ENCODE data around the gene PLK3. TPM values are rescaled to one million over a fixed set of nuclear protein-coding genes. Genes with fewer than 3 reads are reported as not detected.
"Not testable (repeated sequence)": the region's sequence is repeated elsewhere in the genome, so short reads cannot be mapped to it uniquely, and the experiment has no call there.

Gene PLK3
- total RNA-seq, 4 donors from 2014 or later: 7.4 to 18.4 (median 13.6) TPM

DNA sequence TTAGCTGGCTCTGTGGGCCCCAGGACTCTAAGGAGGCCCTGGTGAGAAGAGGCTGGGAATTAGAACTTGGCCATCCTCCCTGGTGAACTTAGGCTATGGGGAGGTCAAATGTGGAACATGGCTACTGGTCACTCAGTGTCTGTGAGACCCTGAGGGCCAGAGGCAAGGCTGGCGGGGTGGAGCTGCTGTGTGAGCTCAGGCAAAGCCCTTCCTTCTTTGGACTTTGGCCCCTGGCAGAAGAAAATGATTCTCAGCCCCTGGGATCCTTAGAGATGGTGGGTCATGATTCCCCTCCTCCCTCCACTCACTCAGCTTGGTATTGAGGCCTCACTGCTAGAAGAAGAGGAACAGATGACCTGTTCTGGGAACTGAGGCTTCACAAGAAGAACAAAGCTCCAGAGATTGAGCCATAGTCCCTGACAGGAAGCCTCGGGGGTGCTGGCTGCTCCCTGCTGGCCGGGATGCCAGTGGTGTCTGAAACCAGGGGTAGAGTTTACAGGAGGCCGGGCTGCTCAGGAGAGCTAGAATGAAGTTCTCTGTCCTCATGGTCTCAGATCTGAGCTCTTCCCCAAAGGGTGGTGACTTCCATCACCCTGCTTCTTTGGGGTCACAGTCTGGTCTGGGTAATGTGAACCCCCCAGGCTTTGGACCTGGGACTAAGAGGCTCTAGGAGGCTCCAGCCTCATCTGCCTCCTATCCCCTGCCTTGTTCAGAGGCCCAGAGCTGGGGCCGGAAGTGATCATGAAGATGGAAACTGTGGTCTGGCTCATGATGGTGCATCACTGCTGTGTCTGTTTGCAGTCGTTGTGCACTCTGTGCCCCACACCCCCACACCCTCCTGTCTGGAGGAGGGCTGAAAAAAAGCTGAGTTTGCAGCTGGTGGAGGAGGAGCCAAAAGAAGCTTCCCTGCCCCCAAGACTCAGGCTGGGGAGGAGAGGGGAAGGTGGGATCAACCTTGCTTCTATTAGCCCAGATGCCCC is 9.1 kb downstream of the PLK3 start:
- Histone ChIP-seq H3K27me3 (no peaks in the 10 kb centered on the region), H3K4me1 (peaks cover 49 to 79% of the 10 kb centered on the region in 2 donors), H3K9me3 (no peaks in the 10 kb centered on the region), H3K36me3 (peaks cover 10 to 18% of the 10 kb centered on the region in 2 donors), H3K4me3 (replicated peaks in 1 of 3) (peak overlapping the region in 1 of 3 donors; percentile 16), H3K27ac (peak overlapping the region; percentile 97 to 100 (median 99))
- intact Hi-C loops (cut with DNase I): no loop called here
- DNase-seq: peak; percentile 36 to 37
- TF ChIP-seq, protein P1, sequence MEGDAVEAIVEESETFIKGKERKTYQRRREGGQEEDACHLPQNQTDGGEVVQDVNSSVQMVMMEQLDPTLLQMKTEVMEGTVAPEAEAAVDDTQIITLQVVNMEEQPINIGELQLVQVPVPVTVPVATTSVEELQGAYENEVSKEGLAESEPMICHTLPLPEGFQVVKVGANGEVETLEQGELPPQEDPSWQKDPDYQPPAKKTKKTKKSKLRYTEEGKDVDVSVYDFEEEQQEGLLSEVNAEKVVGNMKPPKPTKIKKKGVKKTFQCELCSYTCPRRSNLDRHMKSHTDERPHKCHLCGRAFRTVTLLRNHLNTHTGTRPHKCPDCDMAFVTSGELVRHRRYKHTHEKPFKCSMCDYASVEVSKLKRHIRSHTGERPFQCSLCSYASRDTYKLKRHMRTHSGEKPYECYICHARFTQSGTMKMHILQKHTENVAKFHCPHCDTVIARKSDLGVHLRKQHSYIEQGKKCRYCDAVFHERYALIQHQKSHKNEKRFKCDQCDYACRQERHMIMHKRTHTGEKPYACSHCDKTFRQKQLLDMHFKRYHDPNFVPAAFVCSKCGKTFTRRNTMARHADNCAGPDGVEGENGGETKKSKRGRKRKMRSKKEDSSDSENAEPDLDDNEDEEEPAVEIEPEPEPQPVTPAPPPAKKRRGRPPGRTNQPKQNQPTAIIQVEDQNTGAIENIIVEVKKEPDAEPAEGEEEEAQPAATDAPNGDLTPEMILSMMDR (IDR thresholded peaks at IDR 0.05): no peak
- no peak for TF ChIP-seq POLR2A (IDR thresholded peaks at IDR 0.05)
- WGBS, 2 donors: 39 to 41% methylated on average over 6 of the region's 6 CpGs

DNA sequence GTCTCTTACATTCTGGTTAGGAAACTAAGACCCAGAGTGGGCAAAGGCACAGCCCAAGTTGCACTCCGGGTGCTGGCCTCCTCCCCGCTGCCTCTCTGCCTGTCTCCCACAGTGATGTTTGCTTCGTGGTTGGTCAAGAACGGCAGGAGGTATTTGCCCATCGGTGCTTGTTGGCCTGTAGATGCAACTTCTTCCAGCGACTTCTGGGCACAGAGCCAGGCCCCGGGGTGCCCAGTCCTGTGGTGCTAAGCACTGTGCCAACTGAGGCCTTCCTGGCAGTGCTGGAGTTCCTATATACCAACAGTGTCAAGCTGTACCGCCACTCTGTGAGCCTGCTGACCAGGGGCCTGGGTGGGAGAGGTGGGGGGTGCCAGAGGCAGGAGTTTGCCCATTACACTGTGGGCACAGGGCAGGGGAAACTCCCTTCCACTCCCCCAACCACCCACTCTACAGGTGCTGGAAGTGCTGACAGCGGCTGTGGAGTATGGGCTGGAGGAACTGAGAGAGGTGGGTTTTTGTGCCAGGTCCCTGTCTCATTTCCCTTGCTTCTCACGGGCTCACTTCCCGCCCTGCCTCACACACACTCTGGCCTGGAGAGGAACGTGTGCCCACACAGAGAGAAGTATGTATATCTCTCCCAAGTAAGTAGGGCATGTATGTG is 10.1 kb downstream of the PLK3 start:
- H3K27ac ChIP-seq: peak overlapping the region; percentile 97 to 100 (median 99)
- H3K36me3 ChIP-seq: peaks cover 10 to 12% of the 10 kb centered on the region in 2 donors
- intact Hi-C loops (cut with DNase I): no loop called here
- WGBS, 2 donors: 11 to 14% methylated on average over 6 to 11 of the region's 12 CpGs
- TF ChIP-seq, protein P1 (IDR thresholded peaks at IDR 0.05): no peak
- no peak for TF ChIP-seq POLR2A (IDR thresholded peaks at IDR 0.05)
- DNase-seq: peak; percentile 97
- no peaks in the 10 kb centered on the region for H3K27me3 ChIP-seq
- peaks cover 49 to 79% of the 10 kb centered on the region in 2 donors for H3K4me1 ChIP-seq
- no peak overlapping the region for H3K4me3 ChIP-seq (replicated peaks in 1 of 3)
- no peaks in the 10 kb centered on the region for H3K9me3 ChIP-seq

DNA sequence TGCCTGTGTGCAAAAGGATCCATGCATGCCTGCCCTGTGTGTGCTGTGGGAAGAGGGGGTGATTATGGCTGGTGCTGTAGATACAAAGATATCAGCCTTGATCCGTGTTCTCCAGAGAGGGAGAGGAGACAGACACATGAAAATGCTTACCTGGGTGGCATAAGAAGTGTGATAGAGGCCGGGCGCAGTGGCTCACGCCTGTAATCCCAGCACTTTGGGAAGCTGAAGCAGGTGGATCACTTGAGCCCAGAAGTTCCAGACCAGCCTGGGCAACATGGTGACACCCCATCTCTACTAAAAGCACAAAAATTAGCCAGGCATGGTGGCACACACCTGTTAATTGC is 10.6 kb downstream of the PLK3 start:
- intact Hi-C loops (cut with DNase I); H3K4me3 ChIP-seq (replicated peaks in 1 of 3); H3K27me3 ChIP-seq; DNase-seq; H3K36me3 ChIP-seq; H3K9me3 ChIP-seq: not testable (repeated sequence)
- Histone ChIP-seq H3K4me1 (peaks cover 49 to 75% of the 10 kb centered on the region in 2 donors), H3K27ac (peak overlapping the region; percentile 97 to 100 (median 99))
- 73 to 91% methylated on average over 4 of the region's 4 CpGs for WGBS, 2 donors

DNA sequence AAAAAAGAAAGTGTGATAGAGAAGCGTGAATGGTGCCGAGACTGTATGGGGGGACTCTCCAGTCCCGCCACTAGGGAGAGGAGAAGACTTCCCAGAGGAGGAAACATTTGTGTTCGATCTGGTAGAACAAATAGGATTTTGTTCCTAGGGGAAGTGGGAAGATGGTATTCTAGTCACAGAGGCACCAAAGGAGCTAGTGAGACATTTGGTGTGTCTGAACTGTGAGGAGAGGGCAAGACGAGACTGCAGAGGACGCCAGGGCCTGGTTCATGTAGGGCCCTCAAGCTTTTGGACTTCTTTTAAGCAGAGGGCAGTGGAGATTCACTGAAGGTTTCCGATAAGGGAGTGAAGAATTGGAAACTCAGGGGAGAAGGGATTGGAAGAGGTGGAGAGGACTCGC is 11.1 kb downstream of the PLK3 start:
- intact Hi-C loops (cut with DNase I): no loop called here
- peak overlapping the region; percentile 42 to 99 (median 97) for H3K27ac ChIP-seq
- H3K4me1 ChIP-seq: peaks cover 49 to 70% of the 10 kb centered on the region in 2 donors
- no peaks in the 10 kb centered on the region for H3K9me3 ChIP-seq
- no peak for DNase-seq
- TF ChIP-seq, protein P1 (IDR thresholded peaks at IDR 0.05): no peak
- TF ChIP-seq POLR2A (IDR thresholded peaks at IDR 0.05): no peak
- H3K27me3 ChIP-seq: no peaks in the 10 kb centered on the region
- H3K36me3 ChIP-seq: peaks cover under 1 to 2% of the 10 kb centered on the region in 2 donors
- no peak overlapping the region for H3K4me3 ChIP-seq (replicated peaks in 1 of 3)
- WGBS, 2 donors: 75 to 85% methylated on average over 8 of the region's 8 CpGs

DNA sequence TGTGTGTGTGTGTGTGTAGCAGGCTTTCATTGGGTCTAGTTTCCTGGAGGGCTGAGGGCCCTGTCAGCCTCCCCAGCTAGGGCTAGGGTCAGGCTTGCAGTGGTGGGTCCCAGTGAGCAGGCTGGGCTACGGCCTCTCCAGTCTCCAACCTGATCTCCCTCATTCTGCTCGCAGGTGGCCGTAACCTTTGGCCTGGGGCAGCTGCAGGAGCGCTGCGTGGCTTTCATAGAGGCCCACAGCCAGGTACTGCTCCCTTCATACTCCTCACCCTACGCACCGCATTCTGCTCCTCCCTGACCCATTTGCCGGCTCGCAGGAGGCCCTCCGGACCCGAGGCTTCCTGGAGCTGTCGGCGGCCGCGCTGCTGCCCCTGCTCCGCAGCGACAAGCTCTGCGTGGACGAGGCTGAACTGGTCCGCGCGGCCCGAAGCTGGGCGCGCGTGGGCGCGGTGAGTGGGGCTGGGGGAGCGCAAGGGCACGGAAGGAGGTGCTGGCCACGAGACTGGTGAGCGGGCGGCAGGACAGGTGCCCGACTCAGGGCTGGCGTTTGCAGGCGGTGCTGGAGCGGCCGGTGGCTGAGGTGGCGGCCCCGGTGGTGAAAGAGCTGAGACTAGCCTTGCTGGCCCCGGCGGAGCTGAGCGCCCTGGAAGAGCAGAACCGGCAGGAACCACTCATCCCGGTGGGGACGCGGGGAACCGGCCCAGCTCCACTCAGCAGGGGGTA is 12.8 kb downstream of the PLK3 start:
- no peaks in the 10 kb centered on the region for H3K36me3 ChIP-seq
- peak; percentile 40 to 43 for DNase-seq
- no peaks in the 10 kb centered on the region for H3K9me3 ChIP-seq
- 68 to 73% methylated on average over 24 to 43 of the region's 48 CpGs for WGBS, 2 donors
- no peak for TF ChIP-seq POLR2A (IDR thresholded peaks at IDR 0.05)
- TF ChIP-seq, protein P1 (IDR thresholded peaks at IDR 0.05): no peak
- H3K27ac ChIP-seq: peak overlapping the region in 2 of 3 donors; percentile 68 to 80
- no peaks in the 10 kb centered on the region for H3K27me3 ChIP-seq
- H3K4me3 ChIP-seq (replicated peaks in 1 of 3): peak overlapping the region in 1 of 3 donors; percentile 23
- peaks cover 31 to 53% of the 10 kb centered on the region in 2 donors for H3K4me1 ChIP-seq
- intact Hi-C loops (cut with DNase I): no loop called here

DNA sequence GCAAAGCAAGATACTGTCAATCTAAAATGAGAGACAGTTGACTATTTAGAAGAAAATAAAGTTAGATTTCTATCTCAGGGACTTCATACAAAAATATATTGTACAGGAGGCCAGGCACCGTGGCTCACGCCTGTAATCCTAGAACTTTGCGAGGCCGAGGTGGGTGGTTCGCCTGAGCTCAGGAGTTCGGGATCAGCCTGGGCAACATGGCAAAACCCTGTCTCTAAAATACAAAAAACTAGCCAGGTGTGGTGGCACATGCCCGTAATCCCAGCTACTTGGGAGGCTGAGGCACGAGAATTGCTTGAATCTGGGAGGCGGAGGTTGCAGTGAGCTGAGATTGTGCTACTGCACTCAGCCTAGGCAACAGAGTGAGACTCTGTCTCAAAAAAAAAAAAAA is 15.7 kb downstream of the PLK3 start:
- intact Hi-C loops (cut with DNase I): not testable (repeated sequence)

More for the DNA sequence above, 15.7 kb downstream of the PLK3 start:
- H3K27ac ChIP-seq; H3K27me3 ChIP-seq; H3K9me3 ChIP-seq; H3K36me3 ChIP-seq; H3K4me3 ChIP-seq (replicated peaks in 1 of 3); DNase-seq: not testable (repeated sequence)
- WGBS, 2 donors: 89 to 97% methylated on average over 9 of the region's 9 CpGs
- H3K4me1 ChIP-seq: peaks cover 7 to 43% of the 10 kb centered on the region in 2 donors
